HepG2 (cell line): Measurements from ENCODE around the gene ETV1. TPM values are rescaled to one million over a fixed set of nuclear protein-coding genes. Genes with fewer than 3 reads are reported as not detected.

Source experiments
- ARHGAP35 ChIP-seq: sonication (generic); formaldehyde crosslinking; IDR thresholded peaks from 2 replicates; pipeline ENCODE4 v1.9.0; 2022; ENCODE audit warnings: mild to moderate bottlenecking, inconsistent platforms, moderate library complexity, missing genetic modification reagents, borderline replicate concordance
- KLF16 ChIP-seq, 2 experiments: sonication (generic) in 1 of 2; formaldehyde crosslinking in 1 of 2; IDR thresholded peaks; 2 replicates each; pipeline versions ENCODE4 v1.6.1 to v1.8.0; 2016 to 2023; ENCODE audit warnings: missing genetic modification reagents in 2 of 2, missing compliant biosample characterization in 1 of 2
- ZNF720 ChIP-seq: sonication (generic); formaldehyde crosslinking; IDR thresholded peaks from 2 replicates; pipeline ENCODE4 v1.4.0; 2020; ENCODE audit warnings: missing genetic modification reagents
- polyA plus RNA-seq, 8 experiments: library from polyadenylated mRNA; depleted of rRNA in 3 of 8; stranded (reverse) in 7 of 8; unstranded in 1 of 8; fragments of >200 nt; fragmentation: Illumina TruSeq in 4 of 8; extraction: Trizol in 4 of 8; gene quantifications; 2 replicates each; pipeline versions ENCODE4 v1.2.1 to v1.2.3, GENCODE V29; 2011 to 2016; ENCODE audit warnings: low read depth in 4 of 8, missing spikeins in 1 of 8, mixed read lengths in 1 of 8; ENCODE audit not compliant: insufficient read depth in 1 of 8
- total RNA-seq, 5 experiments: library from RNA; depleted of rRNA; stranded (reverse); fragments of >200 nt; fragmentation: Illumina TruSeq; extraction: Trizol; gene quantifications; 2 replicates each; pipeline ENCODE4 v1.2.3, GENCODE V29; 2016; ENCODE audit warnings: low read depth in 1 of 5
- TF ChIP-seq, protein P1 (sequence below): sonication (generic); formaldehyde crosslinking; IDR thresholded peaks from 2 replicates; pipeline ENCODE4 v1.4.0; 2020; ENCODE audit warnings: missing genetic modification reagents, borderline replicate concordance
- TF ChIP-seq, protein P2 (sequence below): sonication (generic); formaldehyde crosslinking; IDR thresholded peaks from 2 replicates; pipeline ENCODE4; 2020; ENCODE audit warnings: missing genetic modification reagents, mild to moderate bottlenecking, borderline replicate concordance
- TF ChIP-seq, protein P3 (sequence below): sonication (generic); formaldehyde crosslinking; IDR thresholded peaks from 2 replicates; pipeline ENCODE4 v1.8.1; 2023; ENCODE audit warnings: missing genetic modification reagents, mild to moderate bottlenecking, borderline replicate concordance
- TF ChIP-seq, protein P4 (sequence below): sonication (generic); formaldehyde crosslinking; conservative IDR thresholded peaks from 2 replicates; pipeline ENCODE4 v1.8.1; 2023; ENCODE audit warnings: missing genetic modification reagents

Gene ETV1
- total and polyA plus RNA-seq, 2 of the 13 experiments (the other 11 are each of a cell fraction or from before 2014, with no cell fraction given) = 0.04 to 0.24 TPM

DNA sequence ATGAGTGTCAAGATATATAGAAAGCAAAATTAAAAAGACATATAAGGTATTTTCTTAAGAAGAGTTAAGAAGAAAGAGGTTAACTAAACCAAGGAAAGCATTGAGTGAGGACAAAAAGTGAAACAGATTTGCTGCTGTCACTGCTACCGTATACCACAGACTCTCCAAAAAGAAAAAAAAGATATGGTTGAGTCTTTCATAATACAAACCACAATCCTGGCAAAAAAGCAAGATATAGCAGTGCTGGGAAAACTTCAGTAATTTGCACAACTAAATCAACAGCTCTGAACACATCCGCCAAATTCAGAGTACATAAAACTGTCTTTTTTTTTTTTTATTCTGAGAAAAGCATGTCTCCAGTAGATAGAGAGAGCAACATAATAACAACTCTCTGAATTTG, 114.7 kb downstream of the ETV1 start (continued):
- TF ChIP-seq, protein P1, sequence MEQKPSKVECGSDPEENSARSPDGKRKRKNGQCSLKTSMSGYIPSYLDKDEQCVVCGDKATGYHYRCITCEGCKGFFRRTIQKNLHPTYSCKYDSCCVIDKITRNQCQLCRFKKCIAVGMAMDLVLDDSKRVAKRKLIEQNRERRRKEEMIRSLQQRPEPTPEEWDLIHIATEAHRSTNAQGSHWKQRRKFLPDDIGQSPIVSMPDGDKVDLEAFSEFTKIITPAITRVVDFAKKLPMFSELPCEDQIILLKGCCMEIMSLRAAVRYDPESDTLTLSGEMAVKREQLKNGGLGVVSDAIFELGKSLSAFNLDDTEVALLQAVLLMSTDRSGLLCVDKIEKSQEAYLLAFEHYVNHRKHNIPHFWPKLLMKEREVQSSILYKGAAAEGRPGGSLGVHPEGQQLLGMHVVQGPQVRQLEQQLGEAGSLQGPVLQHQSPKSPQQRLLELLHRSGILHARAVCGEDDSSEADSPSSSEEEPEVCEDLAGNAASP = no peak
- TF ChIP-seq ZNF720 (CRISPR knock-in tag) (no peak), ARHGAP35 (CRISPR knock-in tag) (no peak), KLF16 (CRISPR knock-in tag; IDR thresholded peaks at IDR 0.05) (no peak)
- TF ChIP-seq, protein P2, sequence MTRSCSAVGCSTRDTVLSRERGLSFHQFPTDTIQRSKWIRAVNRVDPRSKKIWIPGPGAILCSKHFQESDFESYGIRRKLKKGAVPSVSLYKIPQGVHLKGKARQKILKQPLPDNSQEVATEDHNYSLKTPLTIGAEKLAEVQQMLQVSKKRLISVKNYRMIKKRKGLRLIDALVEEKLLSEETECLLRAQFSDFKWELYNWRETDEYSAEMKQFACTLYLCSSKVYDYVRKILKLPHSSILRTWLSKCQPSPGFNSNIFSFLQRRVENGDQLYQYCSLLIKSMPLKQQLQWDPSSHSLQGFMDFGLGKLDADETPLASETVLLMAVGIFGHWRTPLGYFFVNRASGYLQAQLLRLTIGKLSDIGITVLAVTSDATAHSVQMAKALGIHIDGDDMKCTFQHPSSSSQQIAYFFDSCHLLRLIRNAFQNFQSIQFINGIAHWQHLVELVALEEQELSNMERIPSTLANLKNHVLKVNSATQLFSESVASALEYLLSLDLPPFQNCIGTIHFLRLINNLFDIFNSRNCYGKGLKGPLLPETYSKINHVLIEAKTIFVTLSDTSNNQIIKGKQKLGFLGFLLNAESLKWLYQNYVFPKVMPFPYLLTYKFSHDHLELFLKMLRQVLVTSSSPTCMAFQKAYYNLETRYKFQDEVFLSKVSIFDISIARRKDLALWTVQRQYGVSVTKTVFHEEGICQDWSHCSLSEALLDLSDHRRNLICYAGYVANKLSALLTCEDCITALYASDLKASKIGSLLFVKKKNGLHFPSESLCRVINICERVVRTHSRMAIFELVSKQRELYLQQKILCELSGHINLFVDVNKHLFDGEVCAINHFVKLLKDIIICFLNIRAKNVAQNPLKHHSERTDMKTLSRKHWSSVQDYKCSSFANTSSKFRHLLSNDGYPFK (CRISPR knock-in tag) = no peak
- TF ChIP-seq, protein P3, sequence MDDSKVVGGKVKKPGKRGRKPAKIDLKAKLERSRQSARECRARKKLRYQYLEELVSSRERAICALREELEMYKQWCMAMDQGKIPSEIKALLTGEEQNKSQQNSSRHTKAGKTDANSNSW (CRISPR knock-in tag) = no peak
- TF ChIP-seq, protein P4, sequence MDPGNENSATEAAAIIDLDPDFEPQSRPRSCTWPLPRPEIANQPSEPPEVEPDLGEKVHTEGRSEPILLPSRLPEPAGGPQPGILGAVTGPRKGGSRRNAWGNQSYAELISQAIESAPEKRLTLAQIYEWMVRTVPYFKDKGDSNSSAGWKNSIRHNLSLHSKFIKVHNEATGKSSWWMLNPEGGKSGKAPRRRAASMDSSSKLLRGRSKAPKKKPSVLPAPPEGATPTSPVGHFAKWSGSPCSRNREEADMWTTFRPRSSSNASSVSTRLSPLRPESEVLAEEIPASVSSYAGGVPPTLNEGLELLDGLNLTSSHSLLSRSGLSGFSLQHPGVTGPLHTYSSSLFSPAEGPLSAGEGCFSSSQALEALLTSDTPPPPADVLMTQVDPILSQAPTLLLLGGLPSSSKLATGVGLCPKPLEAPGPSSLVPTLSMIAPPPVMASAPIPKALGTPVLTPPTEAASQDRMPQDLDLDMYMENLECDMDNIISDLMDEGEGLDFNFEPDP = no peak
